Gastrocnemius medialis (tissue), 4 donors: ENCODE measurements around the gene SNX22.

Experiments used
- CTCF ChIP-seq, 5 experiments: fragments of 450-650 bp in 3 of 5; fragments of 200-600 bp in 2 of 5; sonication (generic) in 2 of 5; IDR thresholded peaks in 4 of 5; conservative IDR thresholded peaks in 1 of 5; 1 replicate in 4 of 5; 2 replicates in 1 of 5; pipeline ENCODE4 v1.5.1; 2016 to 2019; ENCODE audit warnings: antibody characterized with exemption in 5 of 5, mild to moderate bottlenecking in 3 of 5, moderate library complexity in 3 of 5
- POLR2A ChIP-seq, 2 donors: fragments of 450-650 bp; IDR thresholded peaks; one replicate each; pipeline ENCODE4 v1.6.1; 2017; ENCODE audit warnings: antibody characterized with exemption in 2 of 2, mild to moderate bottlenecking in 2 of 2, moderate library complexity in 2 of 2

GRCh38 chr15:64151727-64152506, at the start of gene SNX22:
- TF ChIP-seq CTCF (IDR thresholded peaks at IDR 0.05 in 4 of 5, conservative IDR thresholded peaks at IDR 0.05 in 1 of 5) (no peak), POLR2A (IDR thresholded peaks at IDR 0.05) (no peak)
